Activated CD4-positive, alpha-beta T cell treated with anti-CD3 and anti-CD28 coated beads for 36 hours (primary cell): ENCODE measurements around the gene INPP5J. TPM values are rescaled to one million over a fixed set of nuclear protein-coding genes. Genes with fewer than 3 reads are reported as not detected.
"Not testable (repeated sequence)": the region's sequence is repeated elsewhere in the genome, so short reads cannot be mapped to it uniquely, and the experiment has no call there.

ENCODE experiments used
- ATAC-seq: fragments of 200-7000 bp; cut with Tn5 transposase; one replicate; pipeline ENCODE4 v1.10.0; 2021; ENCODE audit warnings: mild to moderate bottlenecking, moderate library complexity
- CTCF ChIA-PET: fragments of 350-600 bp; sonication (Branson Sonifier 250); formaldehyde crosslinking; loops from one replicate; lab custom pipeline; 2021; ENCODE audit warnings: antibody characterized with exemption; lab: Charles Lee
- POLR2A ChIA-PET: fragments of 350-600 bp; sonication (Branson Sonifier 250); formaldehyde crosslinking; loops from one replicate; lab custom pipeline; 2021; ENCODE audit warnings: antibody characterized with exemption, inconsistent platforms; lab: Charles Lee
- DNase-seq: peaks from one replicate; pipeline ENCODE4 v3.0.0-alpha.2; 2020
- H3K27ac Mint-ChIP-seq: one replicate; pipeline ENCODE4 v1.8.0; 2021; ENCODE audit warnings: mixed read lengths
- H3K27me3 Mint-ChIP-seq: one replicate; pipeline ENCODE4 v1.8.0; 2021; ENCODE audit warnings: mixed read lengths
- H3K36me3 Mint-ChIP-seq: one replicate; pipeline ENCODE4 v1.8.0; 2021; ENCODE audit warnings: low read depth, mixed read lengths
- H3K4me1 Mint-ChIP-seq: one replicate; pipeline ENCODE4 v1.8.0; 2021; ENCODE audit warnings: mixed read lengths
- H3K4me3 Mint-ChIP-seq: one replicate; pipeline ENCODE4 v1.8.0; 2021; ENCODE audit warnings: mild to moderate bottlenecking, moderate library complexity, mixed read lengths
- H3K9me3 Mint-ChIP-seq: one replicate; pipeline ENCODE4 v1.8.0; 2021; ENCODE audit warnings: low read depth, mixed read lengths
- intact Hi-C, 2 experiments: fragments of 100-400 bp; cut with DNase I in 1 of 2; cut with micrococcal nuclease in 1 of 2; formaldehyde crosslinking; loops; one replicate each; pipeline versions ENCODE4 v1.14.2 to v1.15.1; 2022 to 2024; cut with DNase I, micrococcal nuclease
- total RNA-seq, 2 experiments: library from RNA; stranded (reverse); gene quantifications; one replicate each; pipeline ENCODE4 v1.2.3, GENCODE V29; 2021

INPP5J gene
- under 1 TPM; 0.11 to 0.23 TPM for total RNA-seq

- ChIA-PET CTCF (no interaction called here), POLR2A (no interaction called here)
- H3K27ac Mint-ChIP-seq = no peak within 1 kb of the TSS
- no peak within 1 kb of the TSS for H3K4me3 Mint-ChIP-seq
- H3K9me3 Mint-ChIP-seq = no peaks in the 10 kb centered on the region
- ATAC-seq (no peak), DNase-seq (no peak)
- no peaks in the 10 kb centered on the region for H3K27me3 Mint-ChIP-seq
- H3K4me1 Mint-ChIP-seq = no peaks in the 10 kb centered on the region
- no peaks in the 10 kb centered on the region for H3K36me3 Mint-ChIP-seq
- intact Hi-C loops = no loop called here
These were observed at the start of gene INPP5J for GRCh38 chr22:31122532-31123291. TSS of gene INPP5J (plus strand) at chr22:31122966. CDS start at chr22:31123015, 49 bp downstream.

GRCh38 chr22:31073125-31073524 is 49.6 kb upstream of the INPP5J start:
- H3K27me3 Mint-ChIP-seq, H3K36me3 Mint-ChIP-seq, ATAC-seq, intact Hi-C loops, H3K27ac Mint-ChIP-seq, H3K4me3 Mint-ChIP-seq, DNase-seq, H3K4me1 Mint-ChIP-seq, H3K9me3 Mint-ChIP-seq: not testable (repeated sequence)
- CTCF ChIA-PET = interaction anchor here (1.7 kb wide), 1 partner anchor 9 kb away, joined by 5 read pairs; no protein-coding TSS in a partner anchor
- POLR2A ChIA-PET = interaction anchor here (0.6 kb wide), 1 partner anchor 220 kb away, joined by 3 read pairs; no protein-coding TSS in a partner anchor

- POLR2A ChIA-PET = not testable (repeated sequence)
- CTCF ChIA-PET = interaction anchor here (1.7 kb wide), 1 partner anchor 9 kb away, joined by 5 read pairs; no protein-coding TSS in a partner anchor
These were observed 49.1 kb upstream of the INPP5J start for GRCh38 chr22:31073545-31074145.

GRCh38 chr22:31075961-31076360 is 46.8 kb upstream of the INPP5J start:
- DNase-seq (no peak), ATAC-seq (no peak)
- Mint-ChIP-seq H3K4me3 (no peak overlapping the region), H3K27ac (no peak overlapping the region), H3K36me3 (no peaks in the 10 kb centered on the region), H3K4me1 (peaks cover 4% of the 10 kb centered on the region), H3K9me3 (no peaks in the 10 kb centered on the region), H3K27me3 (no peaks in the 10 kb centered on the region)
- ChIA-PET CTCF (no interaction called here), POLR2A (no interaction called here)
- intact Hi-C loops = no loop called here

More at GRCh38 chr22:31073545-31074145, 49.1 kb upstream of the INPP5J start:
- H3K27ac Mint-ChIP-seq, H3K36me3 Mint-ChIP-seq, H3K9me3 Mint-ChIP-seq, intact Hi-C loops, H3K4me1 Mint-ChIP-seq, DNase-seq, H3K4me3 Mint-ChIP-seq, H3K27me3 Mint-ChIP-seq, ATAC-seq: not testable (repeated sequence)

- peaks cover 18% of the 10 kb centered on the region for H3K4me1 Mint-ChIP-seq
- intact Hi-C loops = no loop called here
- CTCF ChIA-PET = interaction anchor here (0.6 kb wide), 2 partner anchors 13 to 626 kb away, joined by 3 read pairs; no protein-coding TSS in a partner anchor
These were observed 45.1 kb upstream of the INPP5J start for GRCh38 chr22:31077681-31078080.

GRCh38 chr22:31078389-31078788 is 44.4 kb upstream of the INPP5J start:
- CTCF ChIA-PET = interaction anchor here (0.6 kb wide), 2 partner anchors 14 to 627 kb away, joined by 3 read pairs; no protein-coding TSS in a partner anchor
- DNase-seq = not testable (repeated sequence)

More at GRCh38 chr22:31077681-31078080, 45.1 kb upstream of the INPP5J start:
- ATAC-seq = no peak
- no peak overlapping the region for H3K4me3 Mint-ChIP-seq
- H3K36me3 Mint-ChIP-seq = no peaks in the 10 kb centered on the region
- H3K27me3 Mint-ChIP-seq = no peaks in the 10 kb centered on the region
- H3K27ac Mint-ChIP-seq = no peak overlapping the region
- POLR2A ChIA-PET = no interaction called here
- H3K9me3 Mint-ChIP-seq = no peaks in the 10 kb centered on the region
- DNase-seq = no peak

GRCh38 chr22:31079095-31079642 is 43.6 kb upstream of the INPP5J start:
- peaks cover 29% of the 10 kb centered on the region for H3K4me1 Mint-ChIP-seq
- no peaks in the 10 kb centered on the region for H3K27me3 Mint-ChIP-seq
- POLR2A ChIA-PET = no interaction called here
- DNase-seq (no peak), ATAC-seq (no peak)
- intact Hi-C loops = no loop called here
- peaks cover 2% of the 10 kb centered on the region for H3K36me3 Mint-ChIP-seq
- H3K4me3 Mint-ChIP-seq = no peak overlapping the region
- CTCF ChIA-PET = no interaction called here
- H3K9me3 Mint-ChIP-seq = no peaks in the 10 kb centered on the region
- no peak overlapping the region for H3K27ac Mint-ChIP-seq

More at GRCh38 chr22:31078389-31078788, 44.4 kb upstream of the INPP5J start:
- H3K36me3 Mint-ChIP-seq, intact Hi-C loops, H3K4me3 Mint-ChIP-seq, H3K27ac Mint-ChIP-seq, ATAC-seq, H3K9me3 Mint-ChIP-seq, H3K27me3 Mint-ChIP-seq, POLR2A ChIA-PET: not testable (repeated sequence)
- peaks cover 24% of the 10 kb centered on the region for H3K4me1 Mint-ChIP-seq

- intact Hi-C loops = loop anchor here (5.0 to 10.0 kb wide), 5 partner anchors 318 to 1196 kb away; partner anchors contain the start of genes MTMR3 (in 1 of the 2) and PES1 (in 1 of the 2)
- POLR2A ChIA-PET = interaction anchor here (1.1 kb wide), 2 partner anchors 16 to 27 kb away, joined by 3 to 4 read pairs; partner anchors contain the start of gene SELENOM
- Mint-ChIP-seq H3K4me3 (peak overlapping the region; percentile 82), H3K27ac (peak overlapping the region; percentile 57), H3K27me3 (no peaks in the 10 kb centered on the region), H3K4me1 (peaks cover 30% of the 10 kb centered on the region), H3K36me3 (peaks cover 2% of the 10 kb centered on the region), H3K9me3 (no peaks in the 10 kb centered on the region)
- DNase-seq (no peak), ATAC-seq (no peak)
- CTCF ChIA-PET = interaction anchor here (0.5 to 1.7 kb wide), 4 partner anchors 27 to 430 kb away, joined by 3 read pairs; partner anchors contain the start of gene SELENOM
These were observed 42.5 kb upstream of the INPP5J start for GRCh38 chr22:31080164-31080847.

- H3K4me1 Mint-ChIP-seq = peaks cover 30% of the 10 kb centered on the region
- intact Hi-C loops = loop anchor here (1.0 to 10.0 kb wide), 6 partner anchors 264 to 1196 kb away; partner anchors contain the start of genes MTMR3 (in 1 of the 2) and PES1 (in 1 of the 2)
- peaks cover 2% of the 10 kb centered on the region for H3K36me3 Mint-ChIP-seq
- H3K9me3 Mint-ChIP-seq = no peaks in the 10 kb centered on the region
- DNase-seq (peak; percentile 92), ATAC-seq (peak; percentile 67)
- no peaks in the 10 kb centered on the region for H3K27me3 Mint-ChIP-seq
- POLR2A ChIA-PET = interaction anchor here (1.1 kb wide), 2 partner anchors 17 to 26 kb away, joined by 3 to 4 read pairs; partner anchors contain the start of gene SELENOM
- peak within 1 kb of the TSS; percentile 82 for H3K4me3 Mint-ChIP-seq
- H3K27ac Mint-ChIP-seq = peak within 1 kb of the TSS; percentile 63
- CTCF ChIA-PET = interaction anchor here (0.5 to 1.7 kb wide), 5 partner anchors 26 to 431 kb away, joined by 3 read pairs; partner anchors contain the start of gene SELENOM
These were observed 41.7 kb upstream of the INPP5J start, which contains the start of gene SMTN for GRCh38 chr22:31080848-31081649. TSS of gene SMTN (plus strand) at chr22:31081318. CDS start at chr22:31083259, 1,941 bp downstream.
